ENCODE measurements around the gene COL18A1. TPM values are rescaled to one million over a fixed set of nuclear protein-coding genes. Genes with fewer than 3 reads are reported as not detected.

The COL18A1 gene
- total and polyA plus RNA-seq, 9 of the 15 experiments (the other 6 are each of a cell fraction or from before 2014, with no cell fraction given): 0.14 to 16.4 (median 2.0) TPM

DNA sequence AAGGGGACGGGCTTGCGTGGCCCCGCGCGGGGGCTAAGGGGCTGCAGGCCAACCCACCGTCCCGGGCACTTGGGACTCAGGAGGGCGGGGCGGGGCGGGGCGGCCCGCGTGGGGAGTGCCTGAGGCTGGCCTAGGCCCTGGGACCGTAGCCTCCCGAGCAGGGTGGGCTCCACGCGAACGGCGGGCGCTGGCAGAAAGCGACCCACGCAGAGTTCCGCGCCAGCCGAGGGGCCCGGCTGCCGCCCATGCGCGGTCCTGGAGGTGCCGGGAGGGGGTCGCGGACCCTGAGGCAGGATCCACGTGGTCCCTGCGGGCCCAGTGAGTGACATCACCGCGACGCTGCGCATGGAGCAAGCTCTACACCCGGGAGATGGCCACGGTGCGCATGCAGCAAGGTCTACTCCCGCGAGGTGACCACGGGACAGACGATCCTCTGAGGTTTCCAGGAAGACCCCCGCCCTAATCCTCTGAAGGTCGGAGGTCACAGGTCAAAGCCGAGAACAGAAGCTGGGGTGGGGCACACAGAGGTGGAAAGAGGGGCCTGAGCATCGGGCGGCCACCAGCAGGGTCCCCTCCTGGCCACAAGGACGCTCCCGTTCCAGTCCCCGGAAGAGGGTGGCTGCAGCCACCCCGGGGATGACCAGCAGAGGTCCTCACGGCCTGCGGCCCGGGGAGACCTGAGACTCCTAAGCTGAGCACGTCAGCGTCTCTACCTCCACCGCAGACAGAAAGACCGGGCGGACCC is 150.8 kb downstream of the COL18A1 start (continued):
- TF ChIP-seq NR4A1 (CRISPR knock-in tag; IDR thresholded peaks at IDR 0.05) (no peak), NR4A1 (tag; IDR thresholded peaks at IDR 0.05) (0 out of 2 replicates have a peak, but pooled peaks have one; percentile 46), ZNF197 (CRISPR knock-in tag; IDR thresholded peaks at IDR 0.05; ENCODE audit: low read depth) (no peak), STAT5B (CRISPR knock-in tag; IDR thresholded peaks at IDR 0.05) (no peak), RBM15 (IDR thresholded peaks at IDR 0.05; ENCODE audit: insufficient read depth, low read length) (no peak), ELF4 (CRISPR knock-in tag; IDR thresholded peaks at IDR 0.05) (no peak), SP1 (CRISPR knock-in tag; IDR thresholded peaks at IDR 0.05) (peak; percentile 59), EGR1 (conservative IDR thresholded peaks at IDR 0.05) (peak; percentile 3; the same call in 1 of the 2 replicates), MCM7 (IDR thresholded peaks at IDR 0.05) (no peak), MIER1 (IDR thresholded peaks at IDR 0.05; ENCODE audit: low read depth) (no peak), RAD51 (IDR thresholded peaks at IDR 0.05; ENCODE audit: borderline replicate concordance, low read depth) (peak; percentile 31; the same call in 1 of the 2 replicates), MED1 (CRISPR knock-in tag; IDR thresholded peaks at IDR 0.05; ENCODE audit: borderline replicate concordance) (no peak), HSF4 (CRISPR knock-in tag; IDR thresholded peaks at IDR 0.05; ENCODE audit: borderline replicate concordance) (no peak), RCOR1 (IDR thresholded peaks at IDR 0.05; ENCODE audit: borderline replicate concordance in 1 of 2, low read depth in 2 of 2, low read length in 2 of 2) (0 out of 4 replicates have a peak, but pooled peaks of 1 of the 2 experiments have one; percentile 27), ZNF212 (CRISPR knock-in tag; IDR thresholded peaks at IDR 0.05) (no peak)
- TF ChIP-seq, protein P1, sequence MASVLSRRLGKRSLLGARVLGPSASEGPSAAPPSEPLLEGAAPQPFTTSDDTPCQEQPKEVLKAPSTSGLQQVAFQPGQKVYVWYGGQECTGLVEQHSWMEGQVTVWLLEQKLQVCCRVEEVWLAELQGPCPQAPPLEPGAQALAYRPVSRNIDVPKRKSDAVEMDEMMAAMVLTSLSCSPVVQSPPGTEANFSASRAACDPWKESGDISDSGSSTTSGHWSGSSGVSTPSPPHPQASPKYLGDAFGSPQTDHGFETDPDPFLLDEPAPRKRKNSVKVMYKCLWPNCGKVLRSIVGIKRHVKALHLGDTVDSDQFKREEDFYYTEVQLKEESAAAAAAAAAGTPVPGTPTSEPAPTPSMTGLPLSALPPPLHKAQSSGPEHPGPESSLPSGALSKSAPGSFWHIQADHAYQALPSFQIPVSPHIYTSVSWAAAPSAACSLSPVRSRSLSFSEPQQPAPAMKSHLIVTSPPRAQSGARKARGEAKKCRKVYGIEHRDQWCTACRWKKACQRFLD (CRISPR knock-in tag; IDR thresholded peaks at IDR 0.05): no peak
- TF ChIP-seq, protein P2, sequence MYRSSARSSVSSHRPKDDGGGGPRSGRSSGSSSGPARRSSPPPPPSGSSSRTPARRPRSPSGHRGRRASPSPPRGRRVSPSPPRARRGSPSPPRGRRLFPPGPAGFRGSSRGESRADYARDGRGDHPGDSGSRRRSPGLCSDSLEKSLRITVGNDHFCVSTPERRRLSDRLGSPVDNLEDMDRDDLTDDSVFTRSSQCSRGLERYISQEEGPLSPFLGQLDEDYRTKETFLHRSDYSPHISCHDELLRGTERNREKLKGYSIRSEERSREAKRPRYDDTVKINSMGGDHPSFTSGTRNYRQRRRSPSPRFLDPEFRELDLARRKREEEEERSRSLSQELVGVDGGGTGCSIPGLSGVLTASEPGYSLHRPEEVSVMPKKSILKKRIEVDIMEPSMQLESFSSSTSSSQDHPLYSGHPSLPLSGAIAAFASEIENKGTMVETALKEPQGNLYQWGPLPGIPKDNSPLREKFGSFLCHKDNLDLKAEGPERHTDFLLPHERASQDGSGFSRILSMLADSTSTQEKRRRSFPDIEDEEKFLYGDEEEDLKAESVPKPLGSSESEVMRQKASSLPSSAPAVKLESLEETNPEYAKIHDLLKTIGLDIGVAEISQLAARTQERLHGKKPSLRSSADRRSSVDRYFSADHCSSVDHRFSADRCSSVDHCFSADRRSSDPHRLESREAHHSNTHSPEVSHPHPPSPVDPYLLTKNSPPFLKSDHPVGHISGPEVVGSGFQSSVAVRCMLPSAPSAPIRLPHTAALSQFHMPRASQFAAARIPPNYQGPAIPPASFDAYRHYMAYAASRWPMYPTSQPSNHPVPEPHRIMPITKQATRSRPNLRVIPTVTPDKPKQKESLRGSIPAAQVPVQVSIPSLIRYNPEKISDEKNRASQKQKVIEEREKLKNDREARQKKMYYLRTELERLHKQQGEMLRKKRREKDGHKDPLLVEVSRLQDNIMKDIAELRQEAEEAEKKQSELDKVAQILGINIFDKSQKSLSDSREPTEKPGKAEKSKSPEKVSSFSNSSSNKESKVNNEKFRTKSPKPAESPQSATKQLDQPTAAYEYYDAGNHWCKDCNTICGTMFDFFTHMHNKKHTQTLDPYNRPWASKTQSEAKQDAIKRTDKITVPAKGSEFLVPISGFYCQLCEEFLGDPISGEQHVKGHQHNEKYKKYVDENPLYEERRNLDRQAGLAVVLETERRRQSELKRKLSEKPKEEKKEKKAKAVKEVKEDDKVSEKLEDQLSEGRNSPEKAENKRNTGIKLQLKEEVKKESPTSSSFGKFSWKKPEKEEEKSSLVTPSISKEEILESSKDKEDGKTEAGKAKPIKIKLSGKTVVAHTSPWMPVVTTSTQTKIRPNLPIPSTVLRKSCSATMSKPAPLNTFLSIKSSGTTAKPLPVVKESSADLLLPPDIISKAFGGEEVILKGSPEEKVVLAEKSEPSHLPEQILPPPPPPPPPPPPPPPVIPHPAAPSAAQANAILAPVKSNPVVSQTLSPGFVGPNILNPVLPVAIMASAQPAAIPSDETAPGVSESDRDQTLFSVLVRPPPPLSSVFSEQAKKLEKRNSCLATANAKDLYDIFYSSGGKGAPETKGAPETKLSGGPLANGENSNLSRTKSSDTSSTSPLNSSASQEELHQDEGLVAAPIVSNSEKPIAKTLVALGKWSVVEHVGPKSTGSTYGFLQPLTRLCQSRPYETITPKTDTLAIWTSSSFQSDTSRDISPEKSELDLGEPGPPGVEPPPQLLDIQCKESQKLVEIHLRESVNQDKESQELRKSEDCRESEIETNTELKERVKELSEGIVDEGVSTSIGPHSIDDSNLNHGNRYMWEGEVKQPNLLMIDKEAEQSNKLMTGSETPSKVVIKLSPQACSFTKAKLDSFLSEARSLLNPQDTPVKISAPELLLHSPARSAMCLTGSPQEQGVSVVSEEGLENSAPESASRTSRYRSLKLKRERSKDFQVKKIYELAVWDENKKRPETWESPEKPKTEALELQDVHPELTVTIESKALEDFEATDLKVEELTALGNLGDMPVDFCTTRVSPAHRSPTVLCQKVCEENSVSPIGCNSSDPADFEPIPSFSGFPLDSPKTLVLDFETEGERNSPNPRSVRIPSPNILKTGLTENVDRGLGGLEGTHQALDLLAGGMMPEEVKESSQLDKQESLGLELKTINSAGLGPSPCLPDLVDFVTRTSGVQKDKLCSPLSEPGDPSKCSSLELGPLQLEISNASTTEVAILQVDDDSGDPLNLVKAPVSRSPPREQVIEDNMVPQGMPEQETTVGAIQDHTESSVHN (IDR thresholded peaks at IDR 0.05; ENCODE audit: borderline replicate concordance in 1 of 2, low read depth in 1 of 2): no peak
- TF ChIP-seq, protein P3, sequence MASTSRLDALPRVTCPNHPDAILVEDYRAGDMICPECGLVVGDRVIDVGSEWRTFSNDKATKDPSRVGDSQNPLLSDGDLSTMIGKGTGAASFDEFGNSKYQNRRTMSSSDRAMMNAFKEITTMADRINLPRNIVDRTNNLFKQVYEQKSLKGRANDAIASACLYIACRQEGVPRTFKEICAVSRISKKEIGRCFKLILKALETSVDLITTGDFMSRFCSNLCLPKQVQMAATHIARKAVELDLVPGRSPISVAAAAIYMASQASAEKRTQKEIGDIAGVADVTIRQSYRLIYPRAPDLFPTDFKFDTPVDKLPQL (IDR thresholded peaks at IDR 0.05; ENCODE audit: extremely low read depth, insufficient read length): no peak
